GM12878 (cell line): ENCODE results near the gene SLFN5.

ENCODE experiments used
- HDAC6 ChIP-seq: fragments of 200-600 bp; sonication (generic); IDR thresholded peaks from one replicate; pipeline ENCODE4 v1.8.0; 2017; ENCODE audit warnings: antibody characterized with exemption; ENCODE audit not compliant: unreplicated experiment
- HDGF ChIP-seq: fragments of 450-650 bp; IDR thresholded peaks from 2 replicates; pipeline ENCODE4 v1.6.1; 2016; ENCODE audit warnings: antibody characterized with exemption
- PRDM15 ChIP-seq: fragments of 450-650 bp; formaldehyde crosslinking; IDR thresholded peaks from 2 replicates; pipeline ENCODE4 v1.4.0; 2020; ENCODE audit warnings: mild to moderate bottlenecking, moderate library complexity

- TF ChIP-seq HDGF (no peak), PRDM15 (CRISPR knock-in tag) (no peak), HDAC6 (no peak)
Measured at GRCh38 chr17:35291802-35292201, 48.9 kb downstream of the SLFN5 start.
